Measurements from ENCODE around the gene ALDH4A1.

ALDH4A1 gene, protein sequence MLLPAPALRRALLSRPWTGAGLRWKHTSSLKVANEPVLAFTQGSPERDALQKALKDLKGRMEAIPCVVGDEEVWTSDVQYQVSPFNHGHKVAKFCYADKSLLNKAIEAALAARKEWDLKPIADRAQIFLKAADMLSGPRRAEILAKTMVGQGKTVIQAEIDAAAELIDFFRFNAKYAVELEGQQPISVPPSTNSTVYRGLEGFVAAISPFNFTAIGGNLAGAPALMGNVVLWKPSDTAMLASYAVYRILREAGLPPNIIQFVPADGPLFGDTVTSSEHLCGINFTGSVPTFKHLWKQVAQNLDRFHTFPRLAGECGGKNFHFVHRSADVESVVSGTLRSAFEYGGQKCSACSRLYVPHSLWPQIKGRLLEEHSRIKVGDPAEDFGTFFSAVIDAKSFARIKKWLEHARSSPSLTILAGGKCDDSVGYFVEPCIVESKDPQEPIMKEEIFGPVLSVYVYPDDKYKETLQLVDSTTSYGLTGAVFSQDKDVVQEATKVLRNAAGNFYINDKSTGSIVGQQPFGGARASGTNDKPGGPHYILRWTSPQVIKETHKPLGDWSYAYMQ

GRCh38 chr1:18902523-18903290, at the start of gene ALDH4A1:
Gene ALDH4A1 (minus strand): TSS chr1:18902555. CDS start chr1:18902523, 32 bp downstream.
- peak; percentile 92 for DNase-seq

DNA sequence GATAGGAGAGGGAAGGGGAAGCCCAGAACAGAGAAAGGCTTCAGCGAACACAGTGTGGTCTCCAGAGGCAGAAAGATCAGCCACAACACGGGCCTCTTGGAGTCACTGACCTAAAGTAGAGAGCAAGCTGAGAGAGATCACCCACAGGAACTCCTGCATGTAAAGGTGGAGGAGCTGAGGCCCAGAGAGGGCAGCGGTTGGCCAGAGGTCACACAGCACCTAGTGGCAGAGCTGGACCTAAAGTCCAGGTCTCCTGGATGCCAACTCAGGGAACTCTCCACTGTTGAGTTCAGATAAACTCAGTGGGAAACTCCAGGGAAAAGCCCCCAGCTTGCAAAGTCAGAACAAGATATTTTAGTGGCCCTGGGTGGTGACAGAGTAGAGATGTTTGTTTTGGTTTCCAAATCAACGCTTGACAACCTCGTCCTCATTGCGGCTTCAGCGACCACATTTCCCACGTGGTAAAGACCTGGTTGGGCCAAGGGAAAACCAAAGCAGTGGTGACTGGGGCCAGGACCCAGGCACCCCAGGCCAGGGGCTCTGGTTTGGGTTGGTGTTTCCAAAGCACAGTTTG, 49.5 kb upstream of the ALDH4A1 start:
- DNase-seq = no peak

- DNase-seq = no peak
Measured at GRCh38 chr1:18951416-18951815, 49.1 kb upstream of the ALDH4A1 start.

- no peak for DNase-seq
Measured at GRCh38 chr1:18950401-18951026, 48.2 kb upstream of the ALDH4A1 start.

DNA sequence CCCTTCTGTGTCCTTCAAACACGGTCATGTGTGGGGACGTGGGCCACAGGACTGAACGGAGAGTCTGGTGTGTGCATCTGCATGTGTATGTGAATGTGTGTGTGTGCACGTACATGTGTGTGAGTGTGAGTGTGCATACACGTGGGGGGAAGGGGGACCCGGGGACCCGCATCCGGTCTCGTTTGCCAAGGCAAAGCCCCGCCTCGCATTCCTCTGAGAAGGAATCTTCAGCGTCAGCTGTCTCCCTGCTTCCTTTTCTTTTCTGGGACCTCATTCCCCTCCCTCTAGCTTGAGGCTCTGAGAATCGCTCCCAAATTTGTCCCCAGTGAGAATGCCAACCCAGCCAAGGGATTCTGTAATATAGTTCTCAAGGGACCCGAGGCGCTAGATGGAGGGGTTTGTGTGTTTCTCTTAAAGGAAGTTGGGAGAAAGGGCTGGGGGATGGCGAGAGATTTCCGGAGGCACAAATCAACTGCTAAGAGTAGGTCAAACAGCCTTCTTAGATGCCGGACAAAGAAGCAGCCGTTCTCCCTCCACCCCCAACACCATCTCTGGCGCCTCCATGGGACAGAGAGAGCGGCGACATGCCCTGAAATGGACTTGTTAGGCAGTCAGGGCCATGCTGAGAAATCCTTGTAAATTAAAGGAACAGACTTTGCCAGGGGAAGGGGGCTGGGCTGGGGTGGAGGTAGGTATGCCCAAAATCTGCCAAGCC, 47.5 kb upstream of the ALDH4A1 start:
- DNase-seq = no peak

DNA sequence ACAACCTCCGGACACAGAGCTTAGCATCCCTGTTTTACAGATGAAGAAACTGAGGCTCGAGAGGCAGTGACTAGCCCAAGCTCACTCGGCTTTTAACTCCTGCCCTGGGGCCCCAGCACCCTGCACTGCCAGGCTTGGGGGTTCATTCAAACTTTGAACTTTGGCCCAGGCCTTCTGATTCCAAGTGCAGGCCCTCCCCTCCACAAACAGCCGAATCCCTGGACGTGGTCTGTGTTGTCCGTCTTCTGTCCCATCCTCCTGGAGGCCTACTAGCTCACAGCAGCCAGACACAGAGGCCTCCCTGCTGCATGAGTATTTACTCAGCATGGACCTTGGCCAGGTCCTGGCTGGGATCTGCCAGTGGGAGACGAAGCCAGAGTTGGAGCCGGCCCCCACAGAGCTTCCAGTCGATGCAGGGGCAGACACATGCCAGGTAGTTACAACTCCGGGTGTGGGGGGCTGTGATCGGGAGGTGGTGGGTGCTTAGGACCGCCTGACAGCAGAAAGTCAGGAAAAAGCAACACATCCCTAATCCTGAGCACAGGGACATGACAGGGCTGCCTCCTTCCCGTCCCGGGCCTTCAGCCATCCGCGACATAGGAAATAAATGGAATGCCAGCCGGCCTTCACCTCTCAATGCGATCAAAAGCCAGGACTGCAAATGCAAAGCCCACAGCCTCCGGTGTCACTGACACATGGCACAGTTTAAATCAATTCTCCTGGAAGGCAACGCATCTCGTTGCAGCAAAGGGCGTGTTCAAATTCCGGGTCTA, 46.7 kb upstream of the ALDH4A1 start:
- DNase-seq = no peak

GRCh38 chr1:18948048-18948912, 45.9 kb upstream of the ALDH4A1 start:
- DNase-seq = no peak

DNA sequence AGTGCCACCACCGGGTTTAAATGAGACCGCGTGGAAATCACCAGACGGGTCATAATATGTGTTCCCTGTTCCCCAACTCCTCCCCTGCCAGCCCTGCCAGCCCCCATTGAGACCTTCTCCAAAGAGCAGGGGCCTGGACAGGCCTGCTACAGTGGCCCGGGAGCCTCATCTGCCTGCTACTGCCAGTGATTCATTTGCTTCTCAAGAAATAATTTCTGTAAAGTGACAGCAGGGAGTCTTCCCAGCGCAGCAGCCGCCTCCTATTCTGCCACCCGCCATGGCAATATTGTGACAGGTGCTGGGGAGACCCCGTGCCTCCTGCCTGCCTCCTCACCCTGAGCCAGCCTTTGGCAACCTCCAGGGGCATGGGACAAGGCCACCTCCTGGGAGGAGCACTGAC, 45.2 kb upstream of the ALDH4A1 start:
- DNase-seq = no peak

- no peak for DNase-seq
Measured at GRCh38 chr1:18946550-18947381, 44.4 kb upstream of the ALDH4A1 start.

DNA sequence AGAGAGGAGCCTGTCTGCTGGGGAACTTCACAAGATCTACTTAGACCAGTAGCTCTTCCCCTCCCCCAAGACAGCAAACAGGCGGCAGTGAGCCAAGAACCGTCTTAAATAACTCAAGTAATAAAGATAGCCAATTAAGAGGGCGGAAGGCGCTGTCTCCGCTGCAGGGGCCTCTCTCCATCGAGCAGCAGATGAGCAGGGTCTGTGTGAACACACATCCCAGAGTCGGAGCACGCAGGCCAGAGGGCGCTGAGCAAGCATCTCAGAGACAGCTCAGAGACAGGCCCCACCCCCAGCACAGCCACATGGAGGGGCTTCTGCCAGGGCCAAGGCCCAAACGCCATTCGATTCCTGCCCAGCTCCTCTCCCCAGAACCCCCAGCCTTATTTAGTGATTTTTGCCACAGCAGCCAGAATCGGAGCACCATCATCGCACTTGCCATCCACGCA, 43.1 kb upstream of the ALDH4A1 start:
- DNase-seq = no peak

DNA sequence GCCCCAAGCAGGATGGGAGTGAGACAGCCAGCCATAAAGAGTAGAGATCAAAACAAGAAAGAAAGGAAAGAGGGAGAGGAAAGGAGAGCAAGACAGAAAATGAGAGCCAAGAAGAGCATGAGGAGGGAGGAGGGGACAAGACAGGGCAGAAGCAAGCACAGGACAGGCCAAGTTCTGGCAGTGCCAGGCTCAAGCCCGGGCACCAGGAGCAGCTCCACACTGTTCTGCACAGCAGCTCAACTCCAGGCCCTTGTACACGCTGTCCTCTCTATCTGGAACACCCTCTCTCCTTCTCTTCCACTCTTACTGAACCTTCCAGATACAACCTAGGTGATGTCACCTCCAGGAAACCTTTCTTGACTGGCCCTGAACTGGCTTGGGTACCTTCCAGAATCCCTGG, 42.5 kb upstream of the ALDH4A1 start:
- DNase-seq = no peak

DNA sequence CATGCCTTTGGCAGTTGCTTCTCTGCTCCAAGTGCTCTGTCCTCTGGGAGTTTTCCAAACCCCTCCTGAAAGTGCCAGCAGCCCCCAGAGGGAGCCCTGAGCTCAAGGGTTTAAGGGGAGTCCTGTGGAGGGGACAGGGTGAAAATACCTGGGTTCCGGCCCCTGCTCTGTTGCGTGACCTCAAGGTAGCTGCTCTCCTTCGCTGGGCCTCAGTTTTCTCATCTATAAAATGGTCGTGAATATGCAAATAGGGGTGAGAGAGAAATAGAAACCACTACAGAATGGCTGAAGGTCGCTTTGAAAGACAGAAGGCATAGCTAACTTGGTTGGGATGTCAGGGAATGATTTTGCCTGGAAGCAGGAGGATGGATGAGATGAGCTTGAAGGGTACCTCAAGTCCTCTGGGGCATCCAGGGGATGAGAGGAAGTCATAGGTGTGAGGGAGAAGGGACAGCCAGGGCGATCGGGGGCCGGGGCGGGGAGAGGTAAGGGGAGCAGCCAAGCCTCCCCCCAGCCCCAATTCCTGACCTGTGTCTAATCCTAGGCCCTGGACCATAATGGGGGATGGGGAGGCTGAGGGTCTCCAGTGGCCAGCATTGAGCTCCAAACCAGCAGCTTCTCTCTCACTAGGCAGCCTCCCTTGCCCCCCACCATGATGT, 41.7 kb upstream of the ALDH4A1 start:
- DNase-seq = no peak

DNA sequence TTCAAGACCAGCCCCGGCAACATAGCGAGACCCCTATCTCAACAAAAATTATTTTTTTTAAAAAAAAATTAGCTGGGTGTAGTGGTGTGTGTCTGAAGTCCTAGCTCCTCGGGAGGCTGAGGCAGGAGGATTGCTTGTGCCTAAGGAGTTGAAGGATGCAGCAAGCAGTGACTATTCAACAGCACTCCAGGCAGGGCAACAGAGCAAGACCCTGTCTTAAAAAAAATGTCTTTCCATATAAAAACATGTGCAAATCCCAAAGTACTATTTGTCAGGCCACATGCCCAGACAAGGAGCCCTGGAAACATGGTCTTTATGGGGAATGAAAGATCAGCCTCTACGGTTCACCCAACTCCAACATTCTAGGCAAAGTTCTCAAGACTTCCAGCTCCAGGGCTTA, 40.8 kb upstream of the ALDH4A1 start:
- DNase-seq = no peak

DNA sequence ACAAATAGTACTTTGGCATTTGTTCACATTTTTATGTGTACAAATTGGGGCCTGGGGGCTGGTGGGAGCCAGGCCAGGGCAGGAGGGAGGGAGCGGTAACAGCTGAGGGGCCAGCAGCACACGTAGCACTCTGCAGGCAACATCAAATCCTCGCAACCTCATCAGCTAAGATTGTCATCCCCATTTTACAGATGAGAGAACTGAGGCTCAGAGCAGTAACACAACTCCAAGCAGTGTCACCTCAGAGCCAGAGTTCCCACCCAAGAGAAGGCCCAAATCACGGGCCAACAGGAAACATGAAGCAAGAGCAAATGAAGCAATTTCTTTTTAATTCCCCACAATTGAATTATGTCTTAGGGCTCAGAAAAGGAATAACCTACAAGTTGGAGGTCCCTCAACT, 40.0 kb upstream of the ALDH4A1 start:
- no peak for DNase-seq

GRCh38 chr1:18941221-18942141, 39.1 kb upstream of the ALDH4A1 start:
- DNase-seq = peak; percentile 47

- DNase-seq = no peak
Measured at GRCh38 chr1:18940303-18941020, 38.1 kb upstream of the ALDH4A1 start.

Measured in NCI-H2107 (cell line).